ENCODE results near the gene SYCN. TPM values are rescaled to one million over a fixed set of nuclear protein-coding genes. Genes with fewer than 3 reads are reported as not detected.

The SYCN gene
- not detected for total RNA-seq

- 35 to 52% methylated on average over 6 to 11 of the region's 57 CpGs for WGBS, 2 donors
- no peak for TF ChIP-seq CTCF (IDR thresholded peaks at IDR 0.05)
- TF ChIP-seq POLR2A (IDR thresholded peaks at IDR 0.05), result no peak
These were observed at the start of gene SYCN for GRCh38 chr19:39203372-39204341. TSS of gene SYCN (minus strand) at chr19:39204263. CDS start at chr19:39204254, 9 bp downstream.

GRCh38 chr19:39253374-39254149 lies 49.5 kb upstream of the SYCN start:
- no peaks in the 10 kb centered on the region for H3K4me1 ChIP-seq
- H3K4me3 ChIP-seq, result no peak overlapping the region
- intact Hi-C loops (cut with DNase I), result no loop called here
- no peaks in the 10 kb centered on the region for H3K9me3 ChIP-seq
- no peak overlapping the region for H3K27ac ChIP-seq
- DNase-seq, result no peak
- H3K36me3 ChIP-seq, result no peaks in the 10 kb centered on the region
- WGBS, 2 donors, result 68 to 72% methylated on average over 8 of the region's 8 CpGs
- TF ChIP-seq POLR2A (IDR thresholded peaks at IDR 0.05), result no peak
- no peak for TF ChIP-seq CTCF (IDR thresholded peaks at IDR 0.05)
- H3K27me3 ChIP-seq, result peaks cover 0 to 61% (median 3%) of the 10 kb centered on the region in 4 donors

More at GRCh38 chr19:39203372-39204341, at the start of gene SYCN:
- H3K27me3 ChIP-seq, result peaks cover 3 to 78% (median 12%) of the 10 kb centered on the region in 4 donors
- intact Hi-C loops (cut with DNase I), result no loop called here
- H3K4me3 ChIP-seq, result no peak within 1 kb of the TSS
- H3K27ac ChIP-seq, result no peak within 1 kb of the TSS
- peaks cover 0 to 8% (median 0%) of the 10 kb centered on the region in 3 donors for H3K36me3 ChIP-seq
- DNase-seq, result no peak
- peaks cover 0 to 10% (median 0%) of the 10 kb centered on the region in 3 donors for H3K4me1 ChIP-seq
- no peaks in the 10 kb centered on the region for H3K9me3 ChIP-seq

GRCh38 chr19:39252458-39252857 lies 48.4 kb upstream of the SYCN start:
- intact Hi-C loops (cut with DNase I), result no loop called here
- H3K36me3 ChIP-seq, result no peaks in the 10 kb centered on the region
- peaks cover 3 to 7% (median 4%) of the 10 kb centered on the region in 3 donors for H3K4me1 ChIP-seq
- 66 to 71% methylated on average over 3 of the region's 3 CpGs for WGBS, 2 donors
- no peak overlapping the region for H3K4me3 ChIP-seq
- no peak for DNase-seq
- no peaks in the 10 kb centered on the region for H3K9me3 ChIP-seq
- TF ChIP-seq CTCF (IDR thresholded peaks at IDR 0.05) (no peak), POLR2A (IDR thresholded peaks at IDR 0.05) (no peak)
- peaks cover 8 to 63% (median 13%) of the 10 kb centered on the region in 4 donors for H3K27me3 ChIP-seq
- no peak overlapping the region for H3K27ac ChIP-seq

- Histone ChIP-seq H3K36me3 (no peaks in the 10 kb centered on the region), H3K4me1 (peaks cover 3 to 13% (median 11%) of the 10 kb centered on the region in 3 donors), H3K27me3 (peaks cover 8 to 63% (median 13%) of the 10 kb centered on the region in 4 donors), H3K4me3 (no peak overlapping the region), H3K27ac (no peak overlapping the region), H3K9me3 (no peaks in the 10 kb centered on the region)
- intact Hi-C loops (cut with DNase I), result no loop called here
- no peak for DNase-seq
- TF ChIP-seq POLR2A (IDR thresholded peaks at IDR 0.05), result no peak
- TF ChIP-seq CTCF (IDR thresholded peaks at IDR 0.05), result no peak
- 41 to 47% methylated on average over 3 of the region's 3 CpGs for WGBS, 2 donors
These were observed 47.8 kb upstream of the SYCN start for GRCh38 chr19:39251846-39252245.
